HG02642 (cell line): Measurements from ENCODE around the gene CA10.

Experiments used
- ATAC-seq: cut with Tn5 transposase; IDR thresholded peaks from one replicate; pipeline ENCODE4 v1.9.1; 2021; ENCODE audit warnings: mild to moderate bottlenecking; ENCODE audit not compliant: unreplicated experiment, poor library complexity

CA10 gene

GRCh38 chr17:52158450-52159042 lies at the start of gene CA10:
Gene CA10 (minus strand): TSS chr17:52158714.
- ATAC-seq, result no peak

GRCh38 chr17:52207796-52208195 lies 49.3 kb upstream of the CA10 start:
- ATAC-seq, result no peak

GRCh38 chr17:52202520-52203080 lies 44.1 kb upstream of the CA10 start:
- no peak for ATAC-seq

GRCh38 chr17:52201767-52202519 lies 43.4 kb upstream of the CA10 start:
- ATAC-seq, result no peak

- no peak for ATAC-seq
These were observed 33.0 kb upstream of the CA10 start for GRCh38 chr17:52191491-52191890.

- ATAC-seq, result no peak
These were observed 23.3 kb upstream of the CA10 start for GRCh38 chr17:52181782-52182181.

- no peak for ATAC-seq
These were observed 19.5 kb upstream of the CA10 start for GRCh38 chr17:52178012-52178411.

- no peak for ATAC-seq
These were observed 12.6 kb upstream of the CA10 start for GRCh38 chr17:52170963-52171572.

GRCh38 chr17:52160136-52160567 lies 1.6 kb upstream of the CA10 start:
- ATAC-seq, result no peak

- no peak for ATAC-seq
These were observed 977 bp upstream of the CA10 start for GRCh38 chr17:52159246-52160135.

- no peak for ATAC-seq
These were observed 688 bp downstream of the CA10 start for GRCh38 chr17:52157603-52158449.

- no peak for ATAC-seq
These were observed 1.6 kb downstream of the CA10 start for GRCh38 chr17:52156576-52157570.

GRCh38 chr17:52155301-52155700 lies 3.2 kb downstream of the CA10 start:
- no peak for ATAC-seq

- no peak for ATAC-seq
These were observed 4.0 kb downstream of the CA10 start for GRCh38 chr17:52154466-52154865.

GRCh38 chr17:52150935-52151334 lies 7.6 kb downstream of the CA10 start:
- ATAC-seq, result no peak

GRCh38 chr17:52149626-52150025 lies 8.9 kb downstream of the CA10 start:
- ATAC-seq, result no peak

- no peak for ATAC-seq
These were observed 9.6 kb downstream of the CA10 start for GRCh38 chr17:52148969-52149351.

- ATAC-seq, result peak; percentile 31
These were observed 10.1 kb downstream of the CA10 start for GRCh38 chr17:52148288-52148968.
